ENCODE data around the gene THAP7.

Gene THAP7

DNA sequence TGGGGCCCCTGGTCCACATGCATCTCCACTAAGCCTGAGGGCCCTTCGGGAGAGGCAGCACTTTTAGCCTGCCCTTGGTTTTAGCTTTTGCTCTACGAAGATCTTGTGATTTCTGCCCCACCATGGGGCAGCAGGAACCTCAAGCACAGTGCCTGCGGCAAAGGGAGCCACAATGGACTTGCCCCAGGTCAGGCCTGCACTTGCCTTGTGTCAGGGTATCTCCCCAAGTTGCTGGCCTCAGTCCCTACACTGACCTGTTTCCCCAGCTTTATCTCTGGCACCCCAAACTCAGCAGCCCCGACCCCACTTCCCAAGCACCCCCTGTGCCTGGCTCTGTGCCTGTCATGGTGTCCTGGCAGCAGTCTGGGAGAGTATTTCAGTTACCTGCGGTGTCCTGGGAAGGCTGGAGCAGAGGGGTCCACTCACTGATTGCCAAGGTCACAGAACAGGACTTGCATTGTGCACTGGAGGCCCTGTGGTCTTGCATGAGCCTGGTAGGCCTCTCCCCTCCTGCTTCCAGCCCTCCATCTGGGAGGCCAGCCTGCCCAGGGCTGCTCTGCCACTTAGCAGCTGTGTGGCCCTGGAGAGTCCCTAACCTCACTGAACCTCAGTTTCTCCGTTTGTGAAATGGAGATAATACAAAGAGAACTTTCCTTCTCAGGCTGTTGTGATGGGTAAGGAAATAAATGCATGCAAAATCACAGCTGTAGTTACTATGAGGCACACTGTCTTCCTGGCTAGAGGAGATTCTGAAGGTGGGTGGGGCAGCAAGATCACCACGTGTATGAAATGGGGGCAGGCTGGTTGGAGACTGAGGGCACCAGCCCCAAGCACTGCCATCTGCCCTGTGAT, 38.5 kb downstream of the THAP7 start:
- TF ChIP-seq, protein P1, sequence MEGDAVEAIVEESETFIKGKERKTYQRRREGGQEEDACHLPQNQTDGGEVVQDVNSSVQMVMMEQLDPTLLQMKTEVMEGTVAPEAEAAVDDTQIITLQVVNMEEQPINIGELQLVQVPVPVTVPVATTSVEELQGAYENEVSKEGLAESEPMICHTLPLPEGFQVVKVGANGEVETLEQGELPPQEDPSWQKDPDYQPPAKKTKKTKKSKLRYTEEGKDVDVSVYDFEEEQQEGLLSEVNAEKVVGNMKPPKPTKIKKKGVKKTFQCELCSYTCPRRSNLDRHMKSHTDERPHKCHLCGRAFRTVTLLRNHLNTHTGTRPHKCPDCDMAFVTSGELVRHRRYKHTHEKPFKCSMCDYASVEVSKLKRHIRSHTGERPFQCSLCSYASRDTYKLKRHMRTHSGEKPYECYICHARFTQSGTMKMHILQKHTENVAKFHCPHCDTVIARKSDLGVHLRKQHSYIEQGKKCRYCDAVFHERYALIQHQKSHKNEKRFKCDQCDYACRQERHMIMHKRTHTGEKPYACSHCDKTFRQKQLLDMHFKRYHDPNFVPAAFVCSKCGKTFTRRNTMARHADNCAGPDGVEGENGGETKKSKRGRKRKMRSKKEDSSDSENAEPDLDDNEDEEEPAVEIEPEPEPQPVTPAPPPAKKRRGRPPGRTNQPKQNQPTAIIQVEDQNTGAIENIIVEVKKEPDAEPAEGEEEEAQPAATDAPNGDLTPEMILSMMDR (IDR thresholded peaks at IDR 0.05; ENCODE audit: low read depth, low read length, missing control alignments): no peak
- no peak for DNase-seq (ENCODE audit: low read depth)

DNA sequence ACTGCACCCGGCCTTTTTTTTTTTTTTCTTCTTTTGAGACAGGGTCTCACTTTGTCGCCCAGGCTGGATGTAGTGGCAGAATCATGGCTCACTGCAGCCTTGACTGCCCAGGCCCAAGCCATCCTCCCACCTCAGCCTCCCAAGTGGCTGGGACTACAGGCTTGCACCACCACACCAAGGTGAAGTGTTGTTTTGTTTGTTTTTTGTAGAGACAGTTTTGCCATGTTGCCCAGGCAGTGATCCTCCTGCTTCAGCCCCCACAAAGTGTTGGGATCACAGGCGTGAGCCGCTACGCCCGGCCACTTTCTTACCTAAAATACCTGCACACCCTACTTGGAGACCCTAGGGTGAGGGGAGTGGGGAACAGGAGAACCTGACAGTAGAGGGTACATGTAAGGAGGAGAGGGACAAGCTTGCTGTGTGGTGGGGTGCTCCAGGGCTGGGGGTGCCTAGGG, 39.4 kb downstream of the THAP7 start:
- no peak for DNase-seq (ENCODE audit: low read depth)
- TF ChIP-seq, protein P1 (IDR thresholded peaks at IDR 0.05; ENCODE audit: low read depth, low read length, missing control alignments): no peak
- no peak overlapping the region for H3K4me3 ChIP-seq (ENCODE audit: low read depth, low read length)

More for the DNA sequence above, 38.5 kb downstream of the THAP7 start:
- H3K4me3 ChIP-seq (ENCODE audit: low read depth, low read length): no peak overlapping the region

DNA sequence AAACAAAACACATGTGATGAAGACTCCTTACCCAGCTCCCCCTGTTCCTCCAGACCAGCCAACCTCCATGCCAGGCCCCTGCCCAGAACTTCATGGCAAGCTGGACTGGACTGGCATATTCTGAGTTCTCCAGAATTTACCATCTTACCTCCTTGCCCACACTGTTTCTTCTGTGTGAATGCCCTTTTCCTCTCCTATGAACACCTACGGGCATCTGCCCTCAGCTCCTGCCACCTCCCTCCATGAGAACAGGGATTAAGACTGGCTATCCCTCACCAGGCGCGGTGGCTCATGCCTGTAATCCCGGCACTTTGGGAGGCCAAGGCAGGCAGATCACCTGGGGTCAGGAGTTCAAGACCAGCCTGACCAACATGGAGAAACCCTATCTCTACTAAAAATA, 41.3 kb downstream of the THAP7 start:
- H3K4me3 ChIP-seq (ENCODE audit: low read depth, low read length): no peak overlapping the region
- TF ChIP-seq, protein P1 (IDR thresholded peaks at IDR 0.05; ENCODE audit: low read depth, low read length, missing control alignments): no peak
- DNase-seq (ENCODE audit: low read depth): no peak

DNA sequence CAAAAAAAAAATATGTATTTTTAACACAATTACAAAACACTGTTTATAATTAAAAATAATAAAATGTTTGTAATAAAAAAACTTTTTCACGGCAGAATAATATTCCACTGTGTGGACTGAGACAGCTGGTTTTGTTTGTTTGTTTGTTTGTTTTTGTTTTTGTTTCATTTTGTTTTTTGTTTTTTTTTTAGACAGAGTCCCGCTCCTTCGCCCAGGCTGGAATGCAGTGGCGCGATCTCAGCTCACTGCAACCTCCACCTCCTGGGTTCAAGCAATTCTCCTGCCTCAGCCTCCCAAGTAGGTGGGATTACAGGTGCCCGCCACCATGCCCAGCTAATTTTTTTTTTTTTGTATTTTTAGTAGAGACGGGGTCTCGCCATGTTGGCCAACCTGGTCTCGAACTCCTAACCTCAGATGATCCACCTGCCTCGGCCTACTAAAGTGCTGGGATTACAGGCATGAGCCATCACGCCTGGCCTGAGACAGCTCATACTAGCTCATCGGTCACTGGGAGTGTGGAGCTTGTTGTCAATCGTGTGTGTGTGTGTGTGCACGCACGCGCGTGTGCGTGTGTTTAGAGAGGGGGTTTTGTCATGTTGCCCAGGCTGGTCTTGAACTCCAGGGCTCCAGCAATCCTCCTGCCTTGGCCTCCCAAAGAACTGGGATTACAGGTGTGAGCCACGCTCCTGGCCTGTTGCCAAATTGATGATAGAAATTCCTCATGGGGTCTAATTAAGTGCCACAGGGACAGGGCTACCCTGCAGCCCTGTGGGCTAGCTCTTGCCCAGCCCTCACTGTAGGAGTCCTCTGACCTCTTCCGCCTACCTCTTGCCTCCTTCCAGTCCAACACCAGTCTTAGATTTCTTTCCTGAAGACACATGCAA, 42.1 kb downstream of the THAP7 start:
- H3K4me3 ChIP-seq (ENCODE audit: low read depth, low read length): no peak overlapping the region
- TF ChIP-seq, protein P1 (IDR thresholded peaks at IDR 0.05; ENCODE audit: low read depth, low read length, missing control alignments): no peak
- DNase-seq (ENCODE audit: low read depth): no peak

DNA sequence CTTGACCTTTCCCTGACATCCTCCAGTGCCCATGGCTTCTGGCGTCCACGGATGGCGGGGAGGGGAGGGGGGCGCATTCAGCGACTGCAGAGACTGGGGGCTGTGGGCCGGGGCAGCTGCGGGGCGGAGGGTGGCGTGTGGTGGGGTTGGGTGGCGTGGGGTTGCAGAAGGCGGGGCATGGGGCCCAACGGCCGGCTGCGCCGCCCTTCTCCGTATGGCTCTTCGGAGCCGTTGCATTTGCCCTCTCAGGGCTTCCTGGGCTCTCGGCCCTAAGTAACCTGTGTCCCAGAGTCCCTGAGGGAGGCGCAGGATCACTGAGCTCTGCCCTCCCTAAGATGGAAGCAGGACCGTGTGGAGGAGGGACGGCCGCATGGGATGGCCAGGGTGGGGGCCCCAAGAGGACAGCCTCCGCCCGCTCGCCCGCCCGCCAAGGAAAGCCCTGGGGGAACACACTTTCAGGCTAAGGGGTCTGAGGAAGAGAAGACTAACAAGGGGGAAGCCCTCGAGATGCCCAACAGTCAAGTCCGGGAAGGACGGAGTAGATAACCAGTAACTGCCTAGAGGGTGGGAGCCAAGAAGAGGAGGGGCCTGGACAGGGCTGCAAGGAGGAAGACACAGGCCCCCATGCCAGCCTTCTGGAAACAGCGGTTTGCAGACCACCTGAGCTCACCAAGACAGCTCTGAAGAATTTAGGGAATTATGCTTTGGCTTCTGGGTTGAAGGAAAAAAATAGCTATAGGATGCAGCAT, 44.1 kb downstream of the THAP7 start:
- peak overlapping the region; percentile 72 for H3K4me3 ChIP-seq (ENCODE audit: low read depth, low read length)
- TF ChIP-seq, protein P1 (IDR thresholded peaks at IDR 0.05; ENCODE audit: low read depth, low read length, missing control alignments): no peak
- no peak for DNase-seq (ENCODE audit: low read depth)

DNA sequence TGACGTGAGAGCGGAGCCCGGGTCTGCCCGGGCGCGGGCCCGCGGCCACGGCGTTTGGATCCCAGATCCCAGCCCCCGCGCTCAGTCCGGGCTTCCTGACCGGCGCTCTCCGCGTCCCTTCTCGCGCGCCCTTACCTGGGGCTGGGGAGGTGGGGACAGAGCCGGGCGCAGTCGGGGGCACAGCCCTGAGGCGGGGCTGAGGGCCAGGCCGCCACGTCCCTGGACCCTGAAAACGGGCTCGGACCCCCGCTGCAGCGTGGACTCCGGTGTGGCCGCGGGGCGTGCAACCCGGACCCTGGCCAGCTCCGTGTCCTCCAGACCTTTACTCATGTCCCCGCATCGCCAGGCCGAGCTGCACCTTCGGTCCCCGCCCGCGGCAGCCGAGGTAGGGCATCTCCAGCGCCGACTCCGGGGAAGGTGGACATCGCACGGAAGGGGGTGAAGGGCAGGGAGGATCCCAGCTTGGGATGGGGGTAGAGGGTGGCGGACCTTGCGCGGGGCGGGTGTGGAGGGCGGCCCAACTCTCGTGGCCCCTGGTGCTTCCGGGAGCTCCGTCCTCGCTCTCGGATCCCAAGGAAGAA, 44.7 kb downstream of the THAP7 start:
- peak overlapping the region; percentile 72 for H3K4me3 ChIP-seq (ENCODE audit: low read depth, low read length)
- TF ChIP-seq, protein P1 (IDR thresholded peaks at IDR 0.05; ENCODE audit: low read depth, low read length, missing control alignments): no peak
- DNase-seq (ENCODE audit: low read depth): no peak
